ENCODE results near the gene OCA2.

The OCA2 gene

GRCh38 chr15:28101983-28102441 is 2.9 kb upstream of the OCA2 start:
- FAIRE-seq = no peak

GRCh38 chr15:28101201-28101600 is 2.1 kb upstream of the OCA2 start:
- FAIRE-seq = no peak

DNA sequence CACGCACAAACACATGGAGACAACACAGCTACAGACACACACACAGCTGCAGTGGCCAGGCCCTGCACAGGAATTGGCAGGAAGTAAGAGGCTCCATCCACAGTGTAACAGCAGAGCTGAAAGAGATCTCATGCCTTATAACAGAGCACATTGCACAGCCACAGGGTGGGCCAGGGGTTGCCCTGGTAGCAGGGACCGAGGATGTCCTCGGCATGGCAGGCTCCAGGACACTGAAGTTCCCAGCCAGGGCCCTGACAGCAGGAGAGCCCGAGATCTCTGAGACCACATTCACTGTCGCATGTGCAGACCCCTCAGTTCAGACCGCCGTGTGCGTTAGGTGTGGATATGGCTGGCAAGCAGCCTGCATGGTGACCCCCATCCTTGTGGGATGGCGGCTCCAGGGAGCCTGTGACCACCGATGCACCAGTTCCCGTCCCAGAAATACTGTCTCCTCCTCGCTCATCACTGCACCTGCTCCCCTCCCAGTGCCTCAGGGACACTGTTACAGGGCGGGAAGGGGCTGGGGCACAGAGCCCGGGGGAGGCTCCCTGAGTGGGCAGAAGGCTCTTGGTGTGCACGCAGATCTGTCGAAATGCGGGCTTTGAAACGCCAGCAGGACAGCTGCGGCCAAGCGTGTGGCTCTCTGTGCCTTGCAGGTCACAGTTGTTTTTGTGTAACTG is 1.5 kb upstream of the OCA2 start:
- no peak for FAIRE-seq

- no peak for FAIRE-seq
Observed at GRCh38 chr15:28099555-28100140, 533 bp upstream of the OCA2 start.

DNA sequence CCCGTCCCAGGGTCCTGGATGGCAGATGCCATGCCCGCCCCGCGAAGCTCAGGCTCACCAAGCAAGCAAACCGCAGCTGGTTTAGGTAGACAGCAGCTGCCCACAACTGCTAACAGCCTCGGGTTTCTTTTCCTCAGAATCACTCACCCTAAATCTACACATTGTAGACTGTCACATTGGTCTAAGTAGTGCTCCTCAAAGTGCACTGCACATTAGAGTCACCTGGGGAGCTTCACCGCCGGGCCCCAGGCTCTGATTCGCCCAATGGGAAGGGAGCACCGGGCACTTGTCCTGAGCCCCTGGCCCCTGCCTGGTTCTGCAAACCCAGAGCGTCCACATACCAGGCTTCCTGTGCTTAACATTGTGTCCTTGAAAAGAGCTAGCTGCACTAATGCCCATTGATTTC is 752 bp downstream of the OCA2 start:
- FAIRE-seq = no peak

- no peak for FAIRE-seq
Observed at GRCh38 chr15:28097656-28098359, 1.3 kb downstream of the OCA2 start.

- FAIRE-seq = no peak
Observed at GRCh38 chr15:28096670-28097431, 2.3 kb downstream of the OCA2 start.

GRCh38 chr15:28096411-28096669 is 2.8 kb downstream of the OCA2 start:
- FAIRE-seq = no peak

DNA sequence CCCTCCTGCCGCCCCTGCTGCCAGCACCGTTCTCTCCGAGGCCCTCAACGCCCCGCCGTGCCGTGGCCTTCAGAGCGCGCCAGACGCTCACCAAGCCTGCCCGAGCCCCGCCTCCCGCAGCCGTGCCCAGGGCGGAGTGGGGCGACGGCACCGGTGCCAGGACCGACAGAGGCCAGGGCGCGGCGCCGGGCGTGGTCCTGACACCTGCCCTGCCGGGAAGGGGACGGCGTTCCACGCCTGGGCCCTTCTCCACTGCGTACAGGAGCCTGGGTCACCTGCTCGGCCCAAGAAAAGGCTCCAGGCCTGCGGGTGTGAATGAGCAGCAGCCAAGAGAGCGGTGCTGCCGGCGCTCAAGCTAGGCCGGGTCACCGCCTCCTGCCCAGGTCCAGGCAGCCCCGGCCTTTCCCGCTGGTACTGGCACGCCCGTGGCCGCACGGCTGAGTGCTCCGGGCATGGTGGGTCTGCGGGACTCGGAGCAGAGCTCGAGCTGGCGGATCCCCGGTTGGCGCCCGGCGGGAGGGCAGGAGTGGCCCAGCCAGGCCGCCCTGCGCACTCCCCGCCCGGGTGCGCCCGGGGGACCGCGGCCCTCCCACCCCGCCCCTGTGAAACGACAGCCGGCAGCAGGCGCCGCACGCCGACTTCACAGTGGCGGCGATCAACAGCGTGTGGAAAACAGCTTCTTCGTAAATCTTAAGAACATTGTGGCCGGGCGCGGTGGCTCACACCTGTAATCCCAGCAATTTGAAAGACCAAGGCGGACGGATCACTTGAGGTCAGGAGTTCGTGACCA is 4.2 kb downstream of the OCA2 start:
- FAIRE-seq = no peak

- FAIRE-seq = no peak
Observed at GRCh38 chr15:28093752-28094535, 5.2 kb downstream of the OCA2 start.

GRCh38 chr15:28091313-28091712 is 7.8 kb downstream of the OCA2 start:
- no peak for FAIRE-seq

DNA sequence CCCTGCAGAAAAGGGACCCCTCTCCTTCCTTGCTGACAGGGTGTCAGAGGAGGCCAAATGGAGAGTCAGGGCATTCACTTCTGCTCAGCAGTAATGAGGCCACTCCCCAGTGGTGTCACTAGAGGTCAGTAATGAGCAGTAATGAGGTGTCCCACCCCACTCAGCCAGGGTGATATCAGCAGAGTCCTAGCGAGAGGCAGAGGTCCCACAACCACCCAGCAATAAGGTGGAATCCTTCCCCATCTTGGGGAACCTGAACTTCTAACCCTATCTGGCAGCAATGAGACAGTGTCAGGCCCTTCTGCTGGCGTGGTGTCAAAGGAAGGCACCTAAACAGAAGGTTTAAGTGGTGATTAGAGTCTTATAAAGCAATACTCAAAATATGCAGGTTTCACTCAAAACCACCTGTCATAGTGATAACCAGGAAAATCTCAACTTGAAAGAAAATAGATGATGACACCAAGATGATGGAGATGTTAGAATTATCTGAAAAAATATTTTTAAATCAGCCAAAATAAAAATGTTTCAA is 12.9 kb downstream of the OCA2 start:
- no peak for FAIRE-seq

GRCh38 chr15:28085489-28086174 is 13.5 kb downstream of the OCA2 start:
- no peak for FAIRE-seq

DNA sequence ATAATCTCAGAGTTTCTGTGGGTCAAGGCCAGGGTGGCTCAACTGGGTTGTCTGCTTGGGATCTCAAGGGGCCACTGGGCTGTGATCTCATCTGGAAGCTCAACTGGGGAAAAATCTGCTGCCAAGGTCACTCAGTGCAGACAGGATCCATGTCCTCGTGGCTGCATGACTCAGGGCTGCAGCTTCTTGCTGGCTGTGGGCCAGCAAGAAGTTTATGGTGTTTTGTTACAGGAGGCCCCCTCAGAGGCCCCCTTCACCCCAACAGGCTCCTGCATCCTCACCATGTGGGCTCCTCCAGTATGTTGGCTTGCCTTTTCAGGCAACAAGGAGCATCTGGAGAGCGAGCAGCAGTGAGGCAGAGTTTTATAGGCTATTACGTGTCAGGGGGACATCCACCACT is 14.6 kb downstream of the OCA2 start:
- no peak for FAIRE-seq

- no peak for FAIRE-seq
Observed at GRCh38 chr15:28082891-28083684, 16.0 kb downstream of the OCA2 start.

- FAIRE-seq = no peak
Observed at GRCh38 chr15:28081594-28081993, 17.5 kb downstream of the OCA2 start.

DNA sequence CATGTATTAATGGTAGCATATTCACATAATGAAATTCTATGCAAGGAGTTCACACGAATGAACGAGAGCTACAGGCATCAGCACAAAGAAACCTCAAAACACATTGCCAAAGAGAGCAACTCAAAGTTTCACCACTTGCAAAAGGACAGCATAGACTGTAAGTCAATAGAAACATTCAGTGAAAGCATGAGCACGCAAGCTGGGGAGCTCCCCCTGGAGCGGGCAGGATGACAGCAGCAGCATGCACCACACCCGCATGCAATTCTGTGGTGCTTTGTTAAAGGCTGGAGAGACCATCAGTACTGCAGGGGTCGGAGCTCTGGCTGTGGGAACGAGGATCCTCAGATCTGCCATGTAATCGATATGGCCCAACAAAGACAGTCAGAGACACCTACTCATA is 18.7 kb downstream of the OCA2 start:
- FAIRE-seq = no peak

GRCh38 chr15:28079313-28079969 is 19.7 kb downstream of the OCA2 start:
- no peak for FAIRE-seq

DNA sequence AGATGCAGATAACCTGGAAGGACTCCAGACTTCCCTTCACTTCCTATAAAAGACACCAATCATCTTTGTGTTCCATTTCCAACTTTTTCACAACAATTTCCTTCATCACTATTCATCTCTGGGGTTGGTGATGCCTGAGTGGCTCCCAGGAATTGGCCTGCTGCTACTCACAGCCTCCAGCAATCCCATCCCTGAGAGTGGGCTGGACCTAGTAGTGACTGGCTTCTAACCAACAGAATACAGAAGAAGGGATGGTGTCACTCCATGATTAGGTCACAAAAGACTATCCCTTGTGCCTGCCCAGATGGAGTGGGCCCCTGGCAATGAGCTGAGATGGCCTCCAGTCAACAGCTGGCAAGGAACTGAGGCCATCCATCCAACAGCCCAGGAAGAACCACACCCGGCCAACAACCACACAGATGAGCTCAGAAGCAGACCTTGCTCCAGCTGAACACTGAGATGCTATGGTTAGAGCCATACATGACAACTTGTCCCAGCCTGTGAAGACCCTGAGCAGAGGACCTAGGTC is 20.9 kb downstream of the OCA2 start:
- no peak for FAIRE-seq

DNA sequence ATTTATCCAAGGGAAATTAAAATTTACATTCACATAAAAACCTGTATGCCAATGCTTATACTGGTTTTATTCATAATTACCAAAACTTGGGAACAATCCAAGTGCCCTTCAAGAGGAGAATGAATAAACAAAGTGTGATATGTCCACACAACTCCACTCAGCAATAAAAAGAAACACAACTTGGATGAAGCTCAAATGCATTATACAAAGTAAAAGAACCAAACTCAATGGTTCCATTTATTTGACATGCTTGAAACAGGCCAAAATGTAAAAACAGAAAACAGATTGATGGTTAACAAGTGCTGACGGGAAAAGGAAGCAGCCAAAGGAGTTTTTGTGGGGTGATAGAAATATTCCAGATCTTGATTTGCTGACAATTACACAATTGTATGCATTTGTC is 23.5 kb downstream of the OCA2 start:
- no peak for FAIRE-seq

Data from islet of Langerhans (tissue), 1 donor.